ENCODE measurements around the gene HADHB.
"Not testable (repeated sequence)": the region's sequence is repeated elsewhere in the genome, so short reads cannot be mapped to it uniquely, and the experiment has no call there.

The HADHB gene

GRCh38 chr2:26246818-26247217, 2.1 kb downstream of the HADHB start:
- Histone ChIP-seq H3K27ac (no peak overlapping the region), H3K36me3 (replicated peaks) (no peaks in the 10 kb centered on the region), H3K27me3 (replicated peaks) (no peaks in the 10 kb centered on the region), H3K4me3 (ENCODE audit: low read depth, low read length) (no peak overlapping the region)
- TF ChIP-seq CTCF (IDR thresholded peaks at IDR 0.05; ENCODE audit: low read depth, low read length, missing control alignments): no peak
- in situ Hi-C loops (cut with HindIII; ENCODE audit: low pct_ligation_motif_present, low sequenced_read_pairs): no loop called here
- no peak for DNase-seq

GRCh38 chr2:26249625-26250024, 4.9 kb downstream of the HADHB start:
- no peak for TF ChIP-seq CTCF (IDR thresholded peaks at IDR 0.05; ENCODE audit: low read depth, low read length, missing control alignments)
- DNase-seq: no peak
- in situ Hi-C loops (cut with HindIII; ENCODE audit: low pct_ligation_motif_present, low sequenced_read_pairs): no loop called here
- Histone ChIP-seq H3K27me3 (replicated peaks) (no peaks in the 10 kb centered on the region), H3K27ac (no peak overlapping the region), H3K36me3 (replicated peaks) (no peaks in the 10 kb centered on the region), H3K4me3 (ENCODE audit: low read depth, low read length) (no peak overlapping the region)

GRCh38 chr2:26251893-26252292, 7.2 kb downstream of the HADHB start:
- DNase-seq: no peak
- no peaks in the 10 kb centered on the region for H3K36me3 ChIP-seq (replicated peaks)
- no peak overlapping the region for H3K27ac ChIP-seq
- no peak overlapping the region for H3K4me3 ChIP-seq (ENCODE audit: low read depth, low read length)
- no peaks in the 10 kb centered on the region for H3K27me3 ChIP-seq (replicated peaks)
- TF ChIP-seq CTCF (IDR thresholded peaks at IDR 0.05; ENCODE audit: low read depth, low read length, missing control alignments): no peak
- in situ Hi-C loops (cut with HindIII; ENCODE audit: low pct_ligation_motif_present, low sequenced_read_pairs): no loop called here

- Histone ChIP-seq H3K27ac (no peak overlapping the region), H3K27me3 (replicated peaks) (no peaks in the 10 kb centered on the region), H3K4me3 (ENCODE audit: low read depth, low read length) (no peak overlapping the region), H3K36me3 (replicated peaks) (peaks cover 15% of the 10 kb centered on the region)
- no peak for TF ChIP-seq CTCF (IDR thresholded peaks at IDR 0.05; ENCODE audit: low read depth, low read length, missing control alignments)
- in situ Hi-C loops (cut with HindIII; ENCODE audit: low pct_ligation_motif_present, low sequenced_read_pairs): no loop called here
- DNase-seq: no peak
Observed at GRCh38 chr2:26255759-26256384, 11.1 kb downstream of the HADHB start.

GRCh38 chr2:26258836-26259235, 14.1 kb downstream of the HADHB start:
- H3K4me3 ChIP-seq (ENCODE audit: low read depth, low read length); in situ Hi-C loops (cut with HindIII; ENCODE audit: low pct_ligation_motif_present, low sequenced_read_pairs): not testable (repeated sequence)

GRCh38 chr2:26268213-26268612, 23.5 kb downstream of the HADHB start:
- Histone ChIP-seq H3K27me3 (replicated peaks) (no peaks in the 10 kb centered on the region), H3K4me3 (ENCODE audit: low read depth, low read length) (no peak overlapping the region), H3K27ac (peak overlapping the region; percentile 45), H3K36me3 (replicated peaks) (no peaks in the 10 kb centered on the region)
- DNase-seq: peak; percentile 51
- in situ Hi-C loops (cut with HindIII; ENCODE audit: low pct_ligation_motif_present, low sequenced_read_pairs): no loop called here
- no peak for TF ChIP-seq CTCF (IDR thresholded peaks at IDR 0.05; ENCODE audit: low read depth, low read length, missing control alignments)

More at GRCh38 chr2:26258836-26259235, 14.1 kb downstream of the HADHB start:
- H3K36me3 ChIP-seq (replicated peaks): peaks cover 15% of the 10 kb centered on the region
- H3K27ac ChIP-seq; H3K27me3 ChIP-seq (replicated peaks); DNase-seq: not testable (repeated sequence)

GRCh38 chr2:26268670-26269385, 24.1 kb downstream of the HADHB start:
- H3K36me3 ChIP-seq (replicated peaks); in situ Hi-C loops (cut with HindIII; ENCODE audit: low pct_ligation_motif_present, low sequenced_read_pairs); DNase-seq; H3K4me3 ChIP-seq (ENCODE audit: low read depth, low read length); H3K27me3 ChIP-seq (replicated peaks): not testable (repeated sequence)
- peak overlapping the region; percentile 45 for H3K27ac ChIP-seq

All from brain microvascular endothelial cell (primary cell).